RKO (cell line): ENCODE measurements around the gene TMCC1.
A peak's percentile ranks its signal among the peaks of the same experiment; 100 is the strongest.
"Not testable (repeated sequence)": the region's sequence is repeated elsewhere in the genome, so short reads cannot be mapped to it uniquely, and the experiment has no call there.

Experiments used
- DNase-seq: peaks from one replicate; pipeline ENCODE4 v3.0.0-alpha.2; 2016; ENCODE audit warnings: low spot score

The TMCC1 gene

DNA sequence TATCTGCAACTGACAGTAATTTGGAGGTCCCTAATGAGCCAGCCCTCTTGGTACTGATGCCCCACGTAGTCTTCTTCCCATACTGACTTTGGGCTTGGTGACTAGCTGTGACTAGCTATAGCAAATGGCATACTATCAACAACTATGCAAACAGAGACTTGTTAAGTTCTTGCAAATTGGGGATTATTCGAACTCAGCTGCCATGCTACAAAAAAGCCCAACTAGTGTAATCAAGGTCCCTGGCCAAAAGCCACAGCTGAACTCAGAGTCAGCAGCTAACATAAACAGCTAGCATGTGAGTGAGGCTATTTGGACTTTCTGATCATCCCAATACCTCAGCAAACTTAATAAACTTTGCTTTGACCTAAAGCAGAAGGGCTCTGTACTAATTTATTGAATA lies 165.8 kb downstream of the TMCC1 start:
- DNase-seq, result no peak

DNA sequence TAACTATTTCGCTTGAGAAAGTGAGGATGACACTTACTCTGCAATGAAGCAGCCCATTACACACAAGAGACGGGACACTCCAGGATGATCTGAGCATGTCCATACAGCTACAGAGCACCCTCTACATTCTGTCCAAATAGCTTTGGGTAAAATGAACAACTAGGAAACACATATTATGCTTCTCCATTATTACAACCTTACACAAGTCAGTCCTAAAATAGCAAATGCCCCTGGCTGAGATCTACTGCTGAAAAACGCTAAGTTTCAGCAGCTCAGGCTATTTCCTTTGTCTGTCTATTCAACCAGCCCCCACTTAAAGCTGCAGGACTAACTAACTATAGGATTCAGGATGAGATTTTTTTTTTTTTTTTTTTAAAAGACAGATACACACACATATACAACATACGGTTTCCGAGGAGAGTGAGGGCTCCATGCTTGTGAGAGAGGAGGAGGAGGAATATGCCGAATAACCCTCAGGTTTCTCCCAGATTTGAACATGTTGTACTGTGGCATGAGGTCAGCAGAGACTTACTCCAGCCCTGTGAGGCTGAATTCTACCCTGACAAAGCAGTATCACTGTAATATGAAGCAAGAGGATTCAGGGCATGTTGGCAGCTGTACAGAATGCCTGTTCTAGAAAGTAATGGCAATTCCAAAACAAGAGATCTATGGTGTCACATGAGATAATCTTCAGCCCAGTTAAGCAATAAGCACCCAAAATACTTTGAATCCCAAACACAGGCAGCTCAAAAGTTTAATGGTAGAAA lies 169.8 kb downstream of the TMCC1 start:
- DNase-seq, result no peak

DNA sequence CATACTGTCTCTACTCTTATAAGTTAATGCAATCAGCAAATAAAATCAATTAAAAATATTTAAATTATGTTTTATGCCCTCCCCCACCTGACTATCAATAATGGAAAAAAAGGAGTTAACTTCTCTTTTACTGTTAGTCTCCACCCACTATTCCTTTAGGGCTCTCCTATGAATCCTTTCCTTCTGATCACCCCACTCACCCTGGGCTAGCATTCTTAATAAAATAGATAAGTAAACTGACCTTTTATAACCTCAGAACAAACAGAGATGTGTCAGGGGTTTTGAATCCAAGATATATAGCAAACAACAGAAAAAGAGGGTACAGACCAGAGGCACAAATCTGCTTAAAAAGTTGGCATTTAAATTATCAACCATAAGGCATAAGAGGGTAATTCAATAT lies 171.0 kb downstream of the TMCC1 start:
- DNase-seq, result no peak

DNA sequence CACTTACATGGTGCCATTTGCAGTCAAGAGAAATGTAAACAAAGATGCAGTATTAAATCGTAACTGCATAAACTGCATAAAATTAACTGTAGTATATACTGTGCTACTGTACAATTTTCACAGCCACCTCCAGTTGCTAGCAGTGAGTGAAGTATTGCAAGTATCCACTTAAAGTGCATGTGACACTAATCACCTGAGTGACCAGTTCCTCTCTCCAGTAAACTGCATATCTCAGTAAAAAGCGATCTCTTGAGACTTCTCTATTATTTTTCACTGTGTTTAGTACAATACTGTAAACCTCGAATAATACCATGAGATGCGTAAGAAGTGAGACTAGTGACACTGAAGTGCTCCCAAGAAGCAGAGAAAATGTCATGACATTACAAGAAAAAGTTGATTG lies 175.3 kb downstream of the TMCC1 start:
- no peak for DNase-seq

DNA sequence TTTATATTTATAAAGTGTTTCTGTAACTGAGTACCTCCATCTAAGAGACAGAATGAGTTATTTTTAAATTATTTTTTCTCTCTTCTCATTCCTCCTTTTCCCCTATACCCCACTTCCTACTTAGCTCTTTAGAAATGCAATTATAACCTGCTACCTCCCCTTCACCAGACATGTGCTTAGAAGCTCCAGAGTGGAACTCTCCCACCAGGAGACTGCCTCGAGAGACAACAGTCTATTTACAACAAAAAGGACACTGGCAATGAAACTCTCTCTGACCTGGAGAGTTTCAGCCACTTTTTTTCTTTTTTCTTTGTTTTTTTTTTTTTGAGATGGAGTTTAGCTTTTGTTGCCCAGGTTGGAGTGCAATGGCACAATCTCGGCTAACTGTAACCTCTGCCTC lies 177.7 kb downstream of the TMCC1 start:
- no peak for DNase-seq

DNA sequence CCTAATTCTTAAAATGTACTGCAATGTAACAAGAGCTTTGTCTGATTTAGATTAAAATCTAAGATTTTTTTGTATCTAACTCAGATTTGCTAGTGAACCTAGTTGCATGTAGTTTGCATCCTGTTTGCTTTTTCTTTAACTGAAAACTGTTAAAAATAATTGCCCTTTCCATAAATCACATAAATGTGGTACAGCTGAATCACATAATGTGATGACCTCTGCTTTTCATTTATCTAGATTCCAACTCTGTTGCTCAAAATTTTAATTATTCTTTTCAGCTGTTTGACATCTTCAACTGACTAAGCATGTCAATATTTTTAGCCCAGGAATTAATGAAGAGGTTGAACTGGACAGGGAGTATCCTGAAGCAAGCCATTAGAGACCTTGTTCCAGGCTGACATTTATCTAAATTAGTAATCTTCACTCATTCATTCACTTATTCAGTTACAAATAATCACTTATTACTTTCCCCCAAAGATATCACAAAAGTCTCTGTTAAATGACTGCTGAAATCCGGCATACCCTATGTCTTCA lies 185.1 kb downstream of the TMCC1 start:
- no peak for DNase-seq

DNA sequence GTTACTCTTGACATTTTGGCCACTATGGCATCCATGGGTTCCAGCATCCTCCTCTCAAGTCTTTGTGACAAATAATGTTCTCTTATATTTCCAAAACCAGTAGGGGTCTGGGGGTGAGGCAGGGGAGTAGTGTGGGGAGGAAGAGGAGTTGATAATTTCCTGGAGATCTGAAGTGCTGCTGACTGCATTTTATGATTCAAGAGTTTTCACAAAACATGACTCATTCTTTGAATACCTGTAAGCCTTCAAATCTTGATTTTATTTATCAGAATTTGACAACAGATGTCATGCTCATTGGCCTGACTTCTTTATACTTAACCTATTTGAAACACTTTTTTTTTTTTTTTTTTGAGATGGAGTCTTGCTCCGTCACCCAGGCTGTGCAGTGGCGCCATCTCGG lies 188.2 kb downstream of the TMCC1 start:
- DNase-seq, result no peak

DNA sequence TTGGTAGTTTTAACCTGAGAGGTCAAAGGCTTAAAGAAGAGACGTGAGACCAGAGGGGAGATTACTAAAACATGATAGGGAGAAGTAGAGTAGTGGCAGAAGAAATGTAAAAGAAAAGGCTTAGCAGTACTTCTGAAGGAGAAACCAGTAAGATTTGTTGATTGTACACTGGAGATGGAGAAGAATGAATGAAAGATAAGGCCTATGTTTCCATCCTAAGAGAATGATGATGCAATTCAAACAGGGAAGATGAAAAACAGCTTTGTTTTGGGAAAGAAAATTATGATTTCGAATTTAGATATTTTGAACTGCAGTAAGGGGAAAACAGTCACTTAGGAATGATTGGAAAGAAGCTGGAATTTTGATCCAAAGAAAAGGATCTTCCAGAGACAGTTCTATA lies 189.6 kb downstream of the TMCC1 start:
- no peak for DNase-seq

DNA sequence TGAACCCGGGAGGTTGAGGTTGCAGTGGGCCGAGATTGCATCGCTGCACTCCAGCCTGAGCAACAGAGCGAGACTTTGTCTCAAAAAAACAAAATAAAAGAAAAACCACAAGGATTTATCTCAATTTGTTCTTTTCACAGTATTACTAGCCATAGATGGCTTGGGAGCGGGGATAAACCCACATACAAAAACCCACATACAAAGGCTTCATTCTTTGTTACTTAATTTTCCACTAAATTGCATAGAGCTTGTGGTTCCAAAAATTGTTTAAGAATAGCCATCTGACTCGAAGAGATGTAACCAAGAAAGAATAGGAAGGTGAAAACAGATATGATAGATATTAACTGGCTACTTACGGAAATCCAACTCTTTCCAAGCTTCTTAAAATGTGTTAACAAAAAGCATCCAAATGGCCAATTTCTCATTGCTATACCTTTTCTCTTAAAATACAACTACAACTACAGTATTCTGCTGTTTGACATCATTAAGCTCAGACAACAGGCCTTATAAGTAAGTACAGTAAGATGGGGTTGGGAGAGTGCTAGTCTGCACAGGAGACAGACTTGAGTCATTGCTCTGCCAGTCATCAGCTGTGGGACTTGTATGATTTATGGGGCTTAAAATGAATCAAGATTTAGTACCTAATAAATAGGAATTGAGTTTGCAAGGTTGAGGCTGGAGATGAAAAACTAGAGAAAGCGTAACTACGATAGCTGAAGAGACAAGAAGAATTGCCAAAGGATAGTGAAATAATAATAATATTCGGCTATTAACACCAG lies 190.4 kb downstream of the TMCC1 start:
- DNase-seq, result peak; percentile 66

DNA sequence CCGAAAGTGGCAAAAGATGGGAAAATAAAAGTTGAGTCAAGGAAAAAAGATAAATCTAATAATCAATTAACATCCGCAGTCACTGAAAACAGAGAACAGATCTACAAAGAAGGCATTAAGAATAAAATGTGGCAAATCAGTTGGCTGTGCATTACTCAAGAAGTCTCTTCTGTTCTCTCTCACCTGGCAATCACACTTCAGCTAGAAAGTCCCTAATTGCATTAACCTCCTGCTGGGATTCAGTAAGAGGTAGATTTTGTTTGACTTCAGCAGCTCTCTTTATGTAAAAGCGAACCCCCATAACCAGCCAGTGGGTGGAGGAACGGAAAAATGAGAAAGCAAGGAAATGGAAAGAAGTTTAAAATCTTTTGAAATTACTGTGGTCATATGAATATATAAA lies 192.3 kb downstream of the TMCC1 start:
- no peak for DNase-seq

DNA sequence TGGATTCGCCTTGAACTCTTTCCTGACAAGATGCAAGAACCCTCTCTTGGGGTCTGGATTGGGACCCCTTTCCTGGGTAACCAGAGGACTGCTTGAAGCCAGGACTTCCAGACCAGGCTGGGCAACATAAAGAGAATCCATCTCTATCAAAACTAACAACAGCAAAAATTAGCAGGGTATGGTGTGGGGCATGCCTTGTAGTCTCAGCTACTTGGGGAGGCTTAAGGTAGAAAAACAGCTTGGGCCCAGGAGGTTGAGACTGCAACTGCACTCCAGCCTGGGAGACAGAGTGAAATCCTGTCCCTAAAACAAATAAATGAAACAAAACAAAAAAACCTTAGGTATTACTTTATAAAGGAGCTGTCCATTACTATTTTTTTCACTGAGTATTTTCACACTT lies 193.9 kb downstream of the TMCC1 start:
- DNase-seq, result no peak

DNA sequence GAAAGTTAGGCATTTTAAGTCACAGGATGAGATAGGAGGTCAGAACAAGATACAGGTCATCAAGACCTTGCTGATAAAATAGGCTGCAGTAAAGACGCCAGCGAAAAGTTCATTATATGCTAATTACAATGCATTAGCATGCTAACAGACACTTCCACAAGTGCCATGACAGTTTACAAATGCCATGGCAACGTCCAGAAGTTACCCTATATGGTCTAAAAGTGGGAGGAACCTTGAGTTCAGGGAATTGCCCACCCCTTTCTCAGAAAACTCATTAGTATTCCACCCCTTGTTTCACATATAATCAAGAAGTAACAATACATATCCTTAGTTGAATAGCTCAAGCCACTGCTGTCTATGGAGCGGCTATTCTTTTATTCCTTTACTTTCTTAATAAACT lies 194.3 kb downstream of the TMCC1 start:
- DNase-seq, result no peak

DNA sequence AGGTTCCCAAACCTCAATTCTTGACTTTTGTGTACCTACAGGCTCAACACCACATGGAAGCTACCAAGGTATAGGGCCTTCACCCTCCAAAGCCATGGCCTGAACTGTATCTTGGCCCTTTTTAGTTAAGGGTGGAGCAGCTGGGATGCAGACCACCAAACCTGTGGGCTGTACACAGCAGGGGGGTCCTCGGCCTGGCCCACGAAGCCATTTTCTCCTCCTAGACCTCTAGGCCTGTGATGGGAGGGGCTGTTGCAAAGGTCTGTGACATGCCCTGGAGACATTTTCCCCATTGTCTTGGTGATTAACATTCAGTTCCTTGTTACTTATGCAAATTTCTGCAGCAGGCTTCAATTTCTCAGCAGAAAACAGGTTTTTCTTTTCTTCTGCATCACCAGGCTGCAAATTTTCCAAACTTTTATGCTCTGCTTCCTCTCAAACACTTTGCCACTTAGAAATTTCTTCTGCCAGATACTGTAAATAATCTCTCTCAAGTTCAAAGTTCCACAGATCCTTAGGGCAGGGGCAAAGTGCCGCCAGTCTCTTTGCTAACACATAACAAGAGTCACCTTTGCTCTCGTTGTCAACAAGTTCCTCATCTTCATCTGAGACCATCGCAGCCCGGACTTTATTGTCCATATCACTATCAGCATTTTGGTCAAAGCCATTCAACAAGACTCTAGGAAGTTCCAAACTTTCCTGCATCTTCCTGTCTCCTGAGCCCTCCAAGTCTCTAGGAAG lies 196.1 kb downstream of the TMCC1 start:
- no peak for DNase-seq

DNA sequence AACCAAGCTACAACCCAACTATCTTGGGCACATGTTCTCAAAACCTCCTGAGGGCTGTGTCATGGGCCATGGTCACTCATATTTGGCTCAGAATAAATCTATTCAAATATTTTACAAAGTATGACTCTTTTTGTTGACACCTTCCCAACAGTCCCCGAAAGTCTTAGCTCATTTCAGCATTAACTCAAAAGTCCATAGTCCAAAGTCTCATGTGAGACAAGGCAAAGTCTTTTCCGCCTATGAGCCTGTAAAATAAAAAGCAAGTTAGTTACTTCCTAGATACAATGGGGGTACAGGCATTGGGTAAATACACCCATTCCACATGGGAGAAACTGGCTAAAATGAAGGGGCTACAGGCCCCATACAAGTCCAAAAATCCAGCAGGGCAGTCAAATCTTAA lies 197.1 kb downstream of the TMCC1 start:
- DNase-seq, result not testable (repeated sequence)

DNA sequence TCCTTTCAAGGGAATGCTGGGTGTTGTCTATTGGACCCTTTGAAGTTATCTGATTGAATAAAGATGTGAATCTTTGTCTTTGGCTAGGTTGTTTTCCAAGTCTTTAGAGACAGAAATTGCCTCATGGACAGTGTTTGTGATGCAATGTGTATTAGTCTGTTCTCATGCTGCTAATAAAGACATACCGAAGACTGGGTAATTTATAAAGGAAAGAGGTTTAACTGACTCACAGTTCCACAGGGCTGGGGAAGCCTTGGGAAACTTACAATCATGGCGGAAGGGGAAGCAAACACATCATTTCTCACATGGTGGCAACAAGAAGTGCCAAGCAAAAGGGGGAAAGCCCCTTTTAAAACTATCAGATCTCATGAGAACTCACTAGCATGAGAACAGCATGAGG lies 198.3 kb downstream of the TMCC1 start:
- DNase-seq, result no peak

DNA sequence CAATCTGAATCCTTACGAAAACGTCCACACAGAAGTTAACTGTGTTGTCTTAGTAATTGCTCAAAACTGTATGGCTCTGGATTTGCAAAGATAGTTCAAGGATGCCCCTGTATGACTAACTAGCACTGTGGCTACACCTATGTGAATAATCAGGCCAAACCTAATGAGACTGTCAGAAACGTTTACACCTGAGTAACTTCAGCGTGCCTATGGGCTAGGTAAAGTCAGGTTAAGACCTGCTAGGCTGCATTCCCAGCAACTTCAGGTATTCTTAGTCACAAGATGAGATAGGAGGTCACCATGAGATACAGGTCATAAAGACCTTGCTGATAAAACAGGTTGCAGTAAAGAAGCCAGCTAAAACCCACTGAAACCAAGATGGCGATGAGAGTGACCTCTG lies 199.3 kb downstream of the TMCC1 start:
- no peak for DNase-seq

DNA sequence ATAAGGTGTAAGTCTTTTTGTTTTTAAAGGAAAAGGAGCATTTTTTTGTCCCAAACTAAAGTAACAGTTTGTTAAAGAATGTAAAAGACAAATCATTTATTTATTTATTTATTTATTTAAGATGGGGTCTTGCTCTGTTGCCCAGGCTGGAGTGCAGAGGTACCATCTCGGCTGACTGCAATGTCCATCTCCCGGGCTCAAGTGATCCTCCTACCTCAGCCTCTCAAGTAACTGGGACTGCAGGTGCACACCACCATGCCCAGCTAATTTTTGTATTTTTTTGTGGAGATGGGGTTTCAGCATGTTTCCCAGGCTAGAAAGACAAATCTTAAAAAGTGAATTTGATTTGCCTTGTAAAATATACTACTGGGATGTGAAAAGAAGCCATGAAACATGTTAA lies 200.8 kb downstream of the TMCC1 start:
- DNase-seq, result no peak

DNA sequence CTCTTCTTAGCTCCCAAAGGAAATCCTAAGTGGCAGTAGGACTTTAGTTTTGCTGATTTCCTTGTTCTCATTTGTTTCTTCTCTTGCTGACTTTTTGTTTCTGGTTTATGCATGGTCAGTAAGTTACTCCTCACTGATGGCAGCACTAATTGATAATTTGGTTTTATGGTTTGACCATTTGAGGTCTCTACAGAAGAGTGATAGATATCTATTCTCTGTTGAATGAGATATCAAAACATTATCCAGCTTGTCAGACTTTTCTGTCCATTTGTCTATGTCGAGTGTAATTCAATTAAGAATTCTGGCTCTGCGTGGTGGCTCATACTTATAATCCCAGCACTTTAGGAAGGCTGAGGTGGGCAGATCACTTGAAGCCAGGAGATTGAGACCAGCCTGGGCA lies 202.5 kb downstream of the TMCC1 start:
- DNase-seq, result no peak

DNA sequence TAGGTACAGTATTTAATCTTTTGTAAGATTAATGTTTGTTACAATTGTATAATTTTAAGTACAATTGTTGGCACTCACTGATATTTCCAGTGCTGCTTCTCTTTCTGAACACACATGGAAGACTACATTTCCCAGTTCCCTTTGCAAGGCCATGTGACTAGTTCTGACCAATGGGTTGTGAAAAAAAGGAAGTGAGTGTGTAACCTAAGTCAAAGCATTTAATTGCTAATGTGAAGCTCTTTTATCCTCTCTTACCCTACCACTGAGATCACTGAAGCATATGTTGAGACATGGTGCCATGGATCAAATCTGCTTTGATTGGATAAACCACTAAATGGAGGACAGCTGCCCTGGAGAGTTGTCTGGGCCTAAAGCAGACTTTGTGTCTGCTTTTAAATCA lies 203.1 kb downstream of the TMCC1 start:
- DNase-seq, result peak; percentile 83

DNA sequence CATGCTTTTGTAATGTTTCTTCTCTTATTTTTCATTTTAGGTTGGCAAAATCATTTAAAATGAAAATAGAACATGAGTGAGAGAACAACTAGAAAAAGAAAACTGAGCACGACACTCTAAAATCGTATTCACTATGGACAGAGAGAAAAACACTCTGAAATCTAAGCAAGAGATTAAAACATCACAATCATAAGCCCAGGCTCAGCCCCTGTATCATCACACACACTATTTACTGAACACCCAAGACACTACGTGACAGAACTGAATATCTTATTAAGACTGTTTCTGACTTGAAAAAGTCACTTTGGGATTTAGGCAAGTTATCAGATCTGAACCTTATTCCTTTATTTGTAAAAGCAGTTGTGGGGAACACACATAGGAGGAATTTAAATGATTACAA lies 204.5 kb downstream of the TMCC1 start:
- no peak for DNase-seq

DNA sequence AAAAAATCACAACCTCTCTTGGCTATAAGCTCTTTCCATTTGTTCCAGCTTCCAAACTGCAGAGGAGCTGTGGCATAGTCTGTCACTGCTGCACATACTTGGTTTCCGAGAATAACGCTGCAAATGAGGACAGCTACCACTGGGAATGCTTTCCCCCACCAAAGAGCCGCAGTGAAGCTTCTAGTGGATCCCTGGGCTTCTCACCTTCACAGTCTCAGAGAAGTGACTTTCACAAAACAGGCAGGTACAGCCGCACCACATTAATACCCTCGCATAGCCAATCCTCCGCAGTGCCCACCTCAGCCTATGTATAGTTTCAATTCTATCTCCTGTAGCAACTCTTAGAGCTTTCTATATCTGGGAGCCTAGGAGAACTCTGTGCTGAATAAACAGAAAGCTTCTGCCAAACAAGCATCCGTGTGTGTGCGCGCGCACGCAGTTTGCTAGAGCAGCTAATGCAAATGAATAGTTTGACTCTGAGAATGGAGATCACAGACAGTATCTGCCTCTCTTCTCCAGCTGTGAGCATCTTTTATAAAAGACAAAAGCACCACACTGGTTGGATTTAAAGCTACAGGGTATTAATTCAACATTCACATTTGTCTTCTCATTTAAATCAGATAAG lies 205.1 kb downstream of the TMCC1 start:
- DNase-seq, result no peak

DNA sequence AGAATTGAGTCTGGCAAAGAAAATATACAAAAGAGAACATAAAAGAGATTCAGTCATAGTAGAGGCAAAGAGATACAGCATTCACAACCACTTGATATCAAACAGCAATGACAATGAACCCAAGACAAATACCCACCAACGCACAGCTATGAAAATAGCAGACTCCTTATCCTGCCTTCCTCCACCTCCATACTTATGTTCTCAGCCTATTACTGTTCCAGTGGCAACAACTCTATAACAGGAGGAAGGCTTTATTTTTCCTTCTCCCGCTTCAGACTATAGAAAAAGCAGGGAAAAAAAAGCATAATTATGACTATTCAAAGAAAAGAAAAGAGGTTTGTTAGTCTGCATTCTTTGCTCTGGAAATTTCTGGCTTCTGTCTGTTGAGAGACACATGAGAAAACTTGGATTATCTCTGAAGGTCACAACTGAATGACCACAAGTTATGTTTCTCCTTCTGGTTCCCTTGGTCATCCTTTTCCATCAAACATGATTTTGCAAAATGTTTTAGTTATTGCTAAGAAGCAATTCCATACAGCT lies 205.9 kb downstream of the TMCC1 start:
- DNase-seq, result no peak
